Dermis microvascular lymphatic vessel endothelial cell (primary cell): ENCODE results near the gene EML4. TPM values are rescaled to one million over a fixed set of nuclear protein-coding genes. Genes with fewer than 3 reads are reported as not detected.

ENCODE experiments used
- total RNA-seq: library from RNA; depleted of rRNA; stranded (reverse); fragments of >200 nt; gene quantifications from 2 replicates; pipeline ENCODE4 v1.2.1, GENCODE V29; 2014

EML4 gene
- total RNA-seq, 1 donor from 2014 or later, result 14.2 TPM

Other genes starting within 250 kb of the EML4 start
- 3.0 and 4.3 TPM in 2 replicates for gene PKDCC, start 121.3 kb upstream of the EML4 start, total RNA-seq
- gene COX7A2L, start 191.9 kb downstream of the EML4 start, total RNA-seq, result 133 and 148 TPM in 2 replicates